ENCODE measurements around the gene GALNT16.

The GALNT16 gene

GRCh38 chr14:69358966-69359365 lies 99.0 kb downstream of the GALNT16 start:
- Mint-ChIP-seq H3K4me3 (no peak overlapping the region), H3K4me1 (ENCODE audit: low read depth) (peaks cover 15% of the 10 kb centered on the region), H3K36me3 (no peaks in the 10 kb centered on the region), H3K27ac (no peak overlapping the region), H3K9me3 (ENCODE audit: low read depth) (no peaks in the 10 kb centered on the region), H3K27me3 (no peaks in the 10 kb centered on the region)

GRCh38 chr14:69360438-69361108 lies 100.6 kb downstream of the GALNT16 start:
- peaks cover 6% of the 10 kb centered on the region for H3K4me1 Mint-ChIP-seq (ENCODE audit: low read depth)
- H3K4me3 Mint-ChIP-seq, result no peak overlapping the region
- no peak overlapping the region for H3K27ac Mint-ChIP-seq
- no peaks in the 10 kb centered on the region for H3K27me3 Mint-ChIP-seq
- no peaks in the 10 kb centered on the region for H3K36me3 Mint-ChIP-seq
- no peaks in the 10 kb centered on the region for H3K9me3 Mint-ChIP-seq (ENCODE audit: low read depth)

GRCh38 chr14:69363055-69363454 lies 103.1 kb downstream of the GALNT16 start:
- Mint-ChIP-seq H3K9me3 (ENCODE audit: low read depth) (no peaks in the 10 kb centered on the region), H3K36me3 (no peaks in the 10 kb centered on the region), H3K27ac (no peak overlapping the region), H3K27me3 (no peaks in the 10 kb centered on the region), H3K4me1 (ENCODE audit: low read depth) (peaks cover 6% of the 10 kb centered on the region), H3K4me3 (no peak overlapping the region)

- no peaks in the 10 kb centered on the region for H3K36me3 Mint-ChIP-seq
- H3K4me3 Mint-ChIP-seq, result no peak overlapping the region
- peaks cover 1% of the 10 kb centered on the region for H3K4me1 Mint-ChIP-seq (ENCODE audit: low read depth)
- H3K9me3 Mint-ChIP-seq (ENCODE audit: low read depth), result no peaks in the 10 kb centered on the region
- H3K27me3 Mint-ChIP-seq, result no peaks in the 10 kb centered on the region
- no peak overlapping the region for H3K27ac Mint-ChIP-seq
Observed at GRCh38 chr14:69363964-69364363, 104.0 kb downstream of the GALNT16 start.

- no peaks in the 10 kb centered on the region for H3K27me3 Mint-ChIP-seq
- H3K36me3 Mint-ChIP-seq, result no peaks in the 10 kb centered on the region
- H3K4me3 Mint-ChIP-seq, result no peak overlapping the region
- no peaks in the 10 kb centered on the region for H3K9me3 Mint-ChIP-seq (ENCODE audit: low read depth)
- no peak overlapping the region for H3K27ac Mint-ChIP-seq
- no peaks in the 10 kb centered on the region for H3K4me1 Mint-ChIP-seq (ENCODE audit: low read depth)
Observed at GRCh38 chr14:69364378-69364777, 104.4 kb downstream of the GALNT16 start.

GRCh38 chr14:69366069-69366468 lies 106.1 kb downstream of the GALNT16 start:
- Mint-ChIP-seq H3K4me3 (no peak overlapping the region), H3K36me3 (no peaks in the 10 kb centered on the region), H3K27ac (no peak overlapping the region), H3K4me1 (ENCODE audit: low read depth) (no peaks in the 10 kb centered on the region), H3K27me3 (no peaks in the 10 kb centered on the region), H3K9me3 (ENCODE audit: low read depth) (no peaks in the 10 kb centered on the region)

- no peaks in the 10 kb centered on the region for H3K4me1 Mint-ChIP-seq (ENCODE audit: low read depth)
- no peaks in the 10 kb centered on the region for H3K27me3 Mint-ChIP-seq
- H3K36me3 Mint-ChIP-seq, result no peaks in the 10 kb centered on the region
- no peak overlapping the region for H3K4me3 Mint-ChIP-seq
- H3K27ac Mint-ChIP-seq, result no peak overlapping the region
- no peaks in the 10 kb centered on the region for H3K9me3 Mint-ChIP-seq (ENCODE audit: low read depth)
Observed at GRCh38 chr14:69366761-69367160, 106.8 kb downstream of the GALNT16 start.

- H3K36me3 Mint-ChIP-seq, result no peaks in the 10 kb centered on the region
- no peaks in the 10 kb centered on the region for H3K27me3 Mint-ChIP-seq
- H3K4me1 Mint-ChIP-seq (ENCODE audit: low read depth), result peaks cover 3% of the 10 kb centered on the region
- no peak overlapping the region for H3K4me3 Mint-ChIP-seq
- no peaks in the 10 kb centered on the region for H3K9me3 Mint-ChIP-seq (ENCODE audit: low read depth)
- H3K27ac Mint-ChIP-seq, result no peak overlapping the region
Observed at GRCh38 chr14:69368381-69368780, 108.4 kb downstream of the GALNT16 start.

GRCh38 chr14:69370061-69370460 lies 110.1 kb downstream of the GALNT16 start:
- H3K36me3 Mint-ChIP-seq, result peaks cover 4% of the 10 kb centered on the region
- H3K27me3 Mint-ChIP-seq, result no peaks in the 10 kb centered on the region
- no peaks in the 10 kb centered on the region for H3K9me3 Mint-ChIP-seq (ENCODE audit: low read depth)
- peaks cover 9% of the 10 kb centered on the region for H3K4me1 Mint-ChIP-seq (ENCODE audit: low read depth)
- no peak overlapping the region for H3K4me3 Mint-ChIP-seq
- H3K27ac Mint-ChIP-seq, result no peak overlapping the region

- peak overlapping the region; percentile 30 for H3K27ac Mint-ChIP-seq
- H3K4me3 Mint-ChIP-seq, result no peak overlapping the region
- no peaks in the 10 kb centered on the region for H3K27me3 Mint-ChIP-seq
- H3K9me3 Mint-ChIP-seq (ENCODE audit: low read depth), result peaks cover 8% of the 10 kb centered on the region
- H3K4me1 Mint-ChIP-seq (ENCODE audit: low read depth), result peaks cover 9% of the 10 kb centered on the region
- peaks cover 21% of the 10 kb centered on the region for H3K36me3 Mint-ChIP-seq
Observed at GRCh38 chr14:69372146-69372545, 112.2 kb downstream of the GALNT16 start.

GRCh38 chr14:69373104-69373503 lies 113.1 kb downstream of the GALNT16 start:
- Mint-ChIP-seq H3K27ac (peak overlapping the region; percentile 83), H3K27me3 (no peaks in the 10 kb centered on the region), H3K36me3 (peaks cover 24% of the 10 kb centered on the region), H3K4me1 (ENCODE audit: low read depth) (peaks cover 9% of the 10 kb centered on the region), H3K4me3 (no peak overlapping the region), H3K9me3 (ENCODE audit: low read depth) (peaks cover 8% of the 10 kb centered on the region)

GRCh38 chr14:69374235-69374634 lies 114.3 kb downstream of the GALNT16 start:
- Mint-ChIP-seq H3K4me1 (ENCODE audit: low read depth) (peaks cover 9% of the 10 kb centered on the region), H3K4me3 (no peak overlapping the region), H3K27ac (peak overlapping the region; percentile 18), H3K9me3 (ENCODE audit: low read depth) (peaks cover 8% of the 10 kb centered on the region), H3K27me3 (no peaks in the 10 kb centered on the region), H3K36me3 (peaks cover 24% of the 10 kb centered on the region)

- H3K27ac Mint-ChIP-seq, result no peak overlapping the region
- no peak overlapping the region for H3K4me3 Mint-ChIP-seq
- peaks cover 24% of the 10 kb centered on the region for H3K36me3 Mint-ChIP-seq
- H3K4me1 Mint-ChIP-seq (ENCODE audit: low read depth), result peaks cover 9% of the 10 kb centered on the region
- H3K9me3 Mint-ChIP-seq (ENCODE audit: low read depth), result peaks cover 8% of the 10 kb centered on the region
- no peaks in the 10 kb centered on the region for H3K27me3 Mint-ChIP-seq
Observed at GRCh38 chr14:69375182-69375581, 115.2 kb downstream of the GALNT16 start.

- peaks cover 8% of the 10 kb centered on the region for H3K9me3 Mint-ChIP-seq (ENCODE audit: low read depth)
- H3K36me3 Mint-ChIP-seq, result peaks cover 25% of the 10 kb centered on the region
- no peak overlapping the region for H3K4me3 Mint-ChIP-seq
- no peaks in the 10 kb centered on the region for H3K27me3 Mint-ChIP-seq
- no peak overlapping the region for H3K27ac Mint-ChIP-seq
- peaks cover 9% of the 10 kb centered on the region for H3K4me1 Mint-ChIP-seq (ENCODE audit: low read depth)
Observed at GRCh38 chr14:69375722-69376121, 115.8 kb downstream of the GALNT16 start.

- no peak overlapping the region for H3K27ac Mint-ChIP-seq
- H3K9me3 Mint-ChIP-seq (ENCODE audit: low read depth), result peaks cover 8% of the 10 kb centered on the region
- peaks cover 25% of the 10 kb centered on the region for H3K36me3 Mint-ChIP-seq
- H3K4me3 Mint-ChIP-seq, result no peak overlapping the region
- no peaks in the 10 kb centered on the region for H3K27me3 Mint-ChIP-seq
- H3K4me1 Mint-ChIP-seq (ENCODE audit: low read depth), result peaks cover 9% of the 10 kb centered on the region
Observed at GRCh38 chr14:69376439-69376838, 116.5 kb downstream of the GALNT16 start.

GRCh38 chr14:69378274-69378673 lies 118.3 kb downstream of the GALNT16 start:
- H3K4me1 Mint-ChIP-seq (ENCODE audit: low read depth), result peaks cover 8% of the 10 kb centered on the region
- H3K27me3 Mint-ChIP-seq, result no peaks in the 10 kb centered on the region
- H3K27ac Mint-ChIP-seq, result no peak overlapping the region
- H3K4me3 Mint-ChIP-seq, result no peak overlapping the region
- peaks cover 25% of the 10 kb centered on the region for H3K36me3 Mint-ChIP-seq
- peaks cover 8% of the 10 kb centered on the region for H3K9me3 Mint-ChIP-seq (ENCODE audit: low read depth)

Data from activated naive CD8-positive, alpha-beta T cell (primary cell).